Neural cell (in vitro differentiated cells): ENCODE results near the gene ENC1. TPM values are rescaled to one million over a fixed set of nuclear protein-coding genes. Genes with fewer than 3 reads are reported as not detected.

Experiments used
- H2AFZ ChIP-seq: fragments of 200-600, 300-800 bp; sonication (generic), shearing (Covaris generic); 2 replicates; pipeline ENCODE4 v1.6.0; 2014; ENCODE audit warnings: low read depth, mild to moderate bottlenecking, antibody characterized with exemption, low read length, moderate library complexity
- H3F3A ChIP-seq: fragments of 200-600 bp; shearing (Covaris generic); 2 replicates; pipeline ENCODE4 v1.6.1; 2016; ENCODE audit warnings: mild to moderate bottlenecking, moderate library complexity, mixed read lengths, antibody characterized with exemption, low read length; ENCODE audit not compliant: insufficient read depth, poor library complexity, severe bottlenecking
- H3K27ac ChIP-seq: fragments of 200-600, 300-800 bp; sonication (generic), shearing (Covaris generic); 2 replicates; pipeline ENCODE4 v1.5.1; 2014; ENCODE audit warnings: mild to moderate bottlenecking, low read length, moderate library complexity
- H3K27me3 ChIP-seq: fragments of 300-800, 200-600 bp; sonication (generic), shearing (Covaris generic); 2 replicates; pipeline ENCODE4 v1.6.0; 2014; ENCODE audit warnings: mild to moderate bottlenecking, low read depth, low read length, moderate library complexity; ENCODE audit not compliant: insufficient read depth
- H3K36me3 ChIP-seq: fragments of 300-800, 200-600 bp; sonication (generic), shearing (Covaris generic); 2 replicates; pipeline ENCODE4 v1.5.1; 2014; ENCODE audit warnings: mild to moderate bottlenecking, antibody characterized with exemption, low read length, moderate library complexity; ENCODE audit not compliant: insufficient read depth
- H3K4me2 ChIP-seq: fragments of 300-800, 200-600 bp; sonication (generic), shearing (Covaris generic); 2 replicates; pipeline ENCODE4 v1.6.0; 2014; ENCODE audit warnings: mild to moderate bottlenecking, low read length
- H3K4me3 ChIP-seq: fragments of 300-800, 200-600 bp; sonication (generic), shearing (Covaris generic); 2 replicates; pipeline ENCODE4 v1.5.1; 2014; ENCODE audit warnings: mild to moderate bottlenecking, low read length, moderate library complexity
- H3K79me2 ChIP-seq: fragments of 200-600 bp; shearing (Covaris generic); replicated peaks from 2 replicates; pipeline ENCODE4 v1.6.0; 2014; ENCODE audit warnings: mild to moderate bottlenecking, low read length, moderate library complexity; ENCODE audit not compliant: insufficient read depth
- H3K9ac ChIP-seq: fragments of 300-800, 200-600 bp; sonication (generic), shearing (Covaris generic); 2 replicates; pipeline ENCODE4 v1.6.1; 2016; ENCODE audit warnings: mild to moderate bottlenecking, low read length, mixed read lengths
- H3K9me2 ChIP-seq: fragments of 200-600 bp; shearing (Covaris generic); 2 replicates; pipeline ENCODE4 v1.6.1; 2016; ENCODE audit warnings: mild to moderate bottlenecking, low read length, mixed read lengths; ENCODE audit not compliant: insufficient read depth
- H3K9me3 ChIP-seq: fragments of 200-600, 300-800 bp; sonication (generic), shearing (Covaris generic); 2 replicates; pipeline ENCODE4 v1.6.1; 2016; ENCODE audit warnings: mild to moderate bottlenecking, mixed run types, low read length, moderate library complexity, mixed read lengths
- H4K20me1 ChIP-seq: fragments of 200-600 bp; shearing (Covaris generic); 2 replicates; pipeline ENCODE4 v1.6.1; 2016; ENCODE audit warnings: mild to moderate bottlenecking, mixed run types; ENCODE audit not compliant: insufficient read depth
- EP300 ChIP-seq: fragments of 450-650 bp; conservative IDR thresholded peaks from 2 replicates; pipeline ENCODE4 v1.6.1; 2014; ENCODE audit warnings: antibody characterized with exemption, mild to moderate bottlenecking, moderate library complexity; ENCODE audit not compliant: poor library complexity, severe bottlenecking
- EZH2 ChIP-seq: fragments of 200-600, 300-800 bp; shearing (Covaris generic), sonication (generic); IDR thresholded peaks from 2 replicates; pipeline ENCODE4 v1.6.1; 2014; ENCODE audit warnings: antibody characterized with exemption, low read length, borderline replicate concordance, mild to moderate bottlenecking; ENCODE audit not compliant: insufficient read depth, poor library complexity, severe bottlenecking
- MXI1 ChIP-seq: fragments of 450-650 bp; conservative IDR thresholded peaks from 2 replicates; pipeline ENCODE4 v1.6.1; 2014; ENCODE audit warnings: antibody characterized with exemption, mild to moderate bottlenecking; ENCODE audit not compliant: poor library complexity, severe bottlenecking
- POLR2AphosphoS5 ChIP-seq: IDR thresholded peaks from 2 replicates; pipeline ENCODE4 v1.6.1; 2012
- RAD21 ChIP-seq: fragments of 450-650 bp; conservative IDR thresholded peaks from 2 replicates; pipeline ENCODE4 v1.6.1; 2014; ENCODE audit warnings: antibody characterized with exemption, mild to moderate bottlenecking, moderate library complexity
- SMC3 ChIP-seq: fragments of 450-650 bp; conservative IDR thresholded peaks from 2 replicates; pipeline ENCODE4 v1.6.1; 2014; ENCODE audit warnings: antibody characterized with exemption, mild to moderate bottlenecking, moderate library complexity; ENCODE audit not compliant: poor library complexity
- TAF1 ChIP-seq: IDR thresholded peaks from 2 replicates; pipeline ENCODE4 v1.6.1; 2012; ENCODE audit warnings: low read depth
- polyA plus RNA-seq: library from polyadenylated mRNA; depleted of rRNA; stranded (reverse); fragments of >200 nt; gene quantifications from 2 replicates; pipeline ENCODE4 v1.2.3, GENCODE V29; 2014
- TF ChIP-seq, protein P1 (sequence below): IDR thresholded peaks from 2 replicates; pipeline ENCODE4 v1.6.1; 2012; ENCODE audit warnings: borderline replicate concordance
- TF ChIP-seq, protein P2 (sequence below): fragments of 450-650 bp; IDR thresholded peaks from 2 replicates; pipeline ENCODE4 v1.5.1; 2014; ENCODE audit warnings: antibody characterized with exemption, mild to moderate bottlenecking, moderate library complexity; ENCODE audit not compliant: poor library complexity, severe bottlenecking

ENC1 gene
- polyA plus RNA-seq, 1 donor from 2014 or later = 449 TPM

DNA sequence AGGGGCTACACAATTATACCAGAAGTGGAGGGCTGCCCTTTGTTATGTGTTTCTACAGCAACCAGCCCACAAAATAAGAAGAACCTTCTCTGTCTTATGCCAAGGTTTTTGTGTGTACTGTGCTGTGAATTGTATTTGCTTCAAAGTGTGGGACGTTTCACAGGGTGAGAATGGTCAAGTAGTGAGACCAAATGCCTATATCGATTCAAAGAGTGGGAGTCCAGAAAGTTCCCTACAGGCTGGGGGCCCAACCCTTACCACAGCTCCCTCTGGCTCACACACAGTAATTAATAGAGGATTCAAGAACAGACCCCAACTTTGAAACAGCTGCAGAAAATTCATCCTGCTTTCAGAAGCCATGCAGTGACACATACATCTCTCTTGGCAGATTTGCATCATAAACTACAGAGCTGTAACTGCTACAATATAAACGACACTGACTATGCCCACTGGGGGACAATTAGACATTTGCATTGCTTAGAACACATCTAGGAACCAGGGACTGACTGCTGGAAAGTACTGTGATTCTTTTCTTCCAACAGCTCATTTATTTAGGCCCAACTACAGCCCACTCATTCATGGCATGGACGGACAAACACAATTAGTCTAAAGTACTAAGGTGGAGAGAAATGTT is 12.8 kb downstream of the ENC1 start:
- H3K9me3 ChIP-seq = no peaks in the 10 kb centered on the region
- no peak for TF ChIP-seq SMC3
- no peak for TF ChIP-seq EZH2
- TF ChIP-seq RAD21 = no peak
- TF ChIP-seq, protein P1, sequence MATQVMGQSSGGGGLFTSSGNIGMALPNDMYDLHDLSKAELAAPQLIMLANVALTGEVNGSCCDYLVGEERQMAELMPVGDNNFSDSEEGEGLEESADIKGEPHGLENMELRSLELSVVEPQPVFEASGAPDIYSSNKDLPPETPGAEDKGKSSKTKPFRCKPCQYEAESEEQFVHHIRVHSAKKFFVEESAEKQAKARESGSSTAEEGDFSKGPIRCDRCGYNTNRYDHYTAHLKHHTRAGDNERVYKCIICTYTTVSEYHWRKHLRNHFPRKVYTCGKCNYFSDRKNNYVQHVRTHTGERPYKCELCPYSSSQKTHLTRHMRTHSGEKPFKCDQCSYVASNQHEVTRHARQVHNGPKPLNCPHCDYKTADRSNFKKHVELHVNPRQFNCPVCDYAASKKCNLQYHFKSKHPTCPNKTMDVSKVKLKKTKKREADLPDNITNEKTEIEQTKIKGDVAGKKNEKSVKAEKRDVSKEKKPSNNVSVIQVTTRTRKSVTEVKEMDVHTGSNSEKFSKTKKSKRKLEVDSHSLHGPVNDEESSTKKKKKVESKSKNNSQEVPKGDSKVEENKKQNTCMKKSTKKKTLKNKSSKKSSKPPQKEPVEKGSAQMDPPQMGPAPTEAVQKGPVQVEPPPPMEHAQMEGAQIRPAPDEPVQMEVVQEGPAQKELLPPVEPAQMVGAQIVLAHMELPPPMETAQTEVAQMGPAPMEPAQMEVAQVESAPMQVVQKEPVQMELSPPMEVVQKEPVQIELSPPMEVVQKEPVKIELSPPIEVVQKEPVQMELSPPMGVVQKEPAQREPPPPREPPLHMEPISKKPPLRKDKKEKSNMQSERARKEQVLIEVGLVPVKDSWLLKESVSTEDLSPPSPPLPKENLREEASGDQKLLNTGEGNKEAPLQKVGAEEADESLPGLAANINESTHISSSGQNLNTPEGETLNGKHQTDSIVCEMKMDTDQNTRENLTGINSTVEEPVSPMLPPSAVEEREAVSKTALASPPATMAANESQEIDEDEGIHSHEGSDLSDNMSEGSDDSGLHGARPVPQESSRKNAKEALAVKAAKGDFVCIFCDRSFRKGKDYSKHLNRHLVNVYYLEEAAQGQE = no peak
- no peak for TF ChIP-seq EP300
- TF ChIP-seq, protein P2, sequence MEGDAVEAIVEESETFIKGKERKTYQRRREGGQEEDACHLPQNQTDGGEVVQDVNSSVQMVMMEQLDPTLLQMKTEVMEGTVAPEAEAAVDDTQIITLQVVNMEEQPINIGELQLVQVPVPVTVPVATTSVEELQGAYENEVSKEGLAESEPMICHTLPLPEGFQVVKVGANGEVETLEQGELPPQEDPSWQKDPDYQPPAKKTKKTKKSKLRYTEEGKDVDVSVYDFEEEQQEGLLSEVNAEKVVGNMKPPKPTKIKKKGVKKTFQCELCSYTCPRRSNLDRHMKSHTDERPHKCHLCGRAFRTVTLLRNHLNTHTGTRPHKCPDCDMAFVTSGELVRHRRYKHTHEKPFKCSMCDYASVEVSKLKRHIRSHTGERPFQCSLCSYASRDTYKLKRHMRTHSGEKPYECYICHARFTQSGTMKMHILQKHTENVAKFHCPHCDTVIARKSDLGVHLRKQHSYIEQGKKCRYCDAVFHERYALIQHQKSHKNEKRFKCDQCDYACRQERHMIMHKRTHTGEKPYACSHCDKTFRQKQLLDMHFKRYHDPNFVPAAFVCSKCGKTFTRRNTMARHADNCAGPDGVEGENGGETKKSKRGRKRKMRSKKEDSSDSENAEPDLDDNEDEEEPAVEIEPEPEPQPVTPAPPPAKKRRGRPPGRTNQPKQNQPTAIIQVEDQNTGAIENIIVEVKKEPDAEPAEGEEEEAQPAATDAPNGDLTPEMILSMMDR = no peak
- TF ChIP-seq TAF1 = no peak
- no peak for TF ChIP-seq POLR2AphosphoS5
- TF ChIP-seq MXI1 = no peak
- peaks cover 13% of the 10 kb centered on the region for H3F3A ChIP-seq
- peak overlapping the region; percentile 54 for H3K4me3 ChIP-seq
- peak overlapping the region; percentile 52 for H3K9ac ChIP-seq
- H4K20me1 ChIP-seq = no peaks in the 10 kb centered on the region
- peak overlapping the region; percentile 85 for H3K27ac ChIP-seq
- H2AFZ ChIP-seq = no peak overlapping the region
- no peaks in the 10 kb centered on the region for H3K27me3 ChIP-seq
- peak overlapping the region; percentile 35 for H3K4me2 ChIP-seq
- H3K9me2 ChIP-seq = no peaks in the 10 kb centered on the region
- peaks cover 57% of the 10 kb centered on the region for H3K79me2 ChIP-seq
- peaks cover 4% of the 10 kb centered on the region for H3K36me3 ChIP-seq

GRCh38 chr5:74626386-74627222 is 13.9 kb downstream of the ENC1 start:
- Histone ChIP-seq H3K79me2 (peaks cover 46% of the 10 kb centered on the region), H3F3A (peaks cover 17% of the 10 kb centered on the region), H4K20me1 (no peaks in the 10 kb centered on the region), H3K9ac (peak overlapping the region; percentile 52), H2AFZ (no peak overlapping the region), H3K4me3 (peak overlapping the region; percentile 54), H3K27me3 (no peaks in the 10 kb centered on the region), H3K27ac (peak overlapping the region; percentile 85), H3K36me3 (peaks cover 4% of the 10 kb centered on the region), H3K9me2 (no peaks in the 10 kb centered on the region), H3K4me2 (peak overlapping the region; percentile 39), H3K9me3 (no peaks in the 10 kb centered on the region)
- TF ChIP-seq, protein P1 = peak; percentile 42
- TF ChIP-seq MXI1 (peak; percentile 42), EZH2 (no peak), TAF1 (no peak), EP300 (peak; percentile 88), RAD21 (peak; percentile 42), SMC3 (no peak), POLR2AphosphoS5 (peak; percentile 46)
- TF ChIP-seq, protein P2 = no peak
